Retinal pigment epithelial cell (primary cell): ENCODE data around the gene TSC22D4.
"Not testable (repeated sequence)": the region's sequence is repeated elsewhere in the genome, so short reads cannot be mapped to it uniquely, and the experiment has no call there.

Experiments
- DNase-seq: peaks from one replicate; pipeline ENCODE4 v3.0.0-alpha.2; 2010; ENCODE audit warnings: low read depth
- H3K4me3 ChIP-seq: 2 replicates; pipeline ENCODE4 v1.5.1; 2011; ENCODE audit warnings: mild to moderate bottlenecking, low read length, control low read depth, moderate library complexity
- TF ChIP-seq, protein P1 (sequence below): conservative IDR thresholded peaks from 2 replicates; pipeline ENCODE4 v1.5.1; 2011; ENCODE audit warnings: low read depth, low read length, control low read depth, inconsistent platforms

The TSC22D4 gene

DNA sequence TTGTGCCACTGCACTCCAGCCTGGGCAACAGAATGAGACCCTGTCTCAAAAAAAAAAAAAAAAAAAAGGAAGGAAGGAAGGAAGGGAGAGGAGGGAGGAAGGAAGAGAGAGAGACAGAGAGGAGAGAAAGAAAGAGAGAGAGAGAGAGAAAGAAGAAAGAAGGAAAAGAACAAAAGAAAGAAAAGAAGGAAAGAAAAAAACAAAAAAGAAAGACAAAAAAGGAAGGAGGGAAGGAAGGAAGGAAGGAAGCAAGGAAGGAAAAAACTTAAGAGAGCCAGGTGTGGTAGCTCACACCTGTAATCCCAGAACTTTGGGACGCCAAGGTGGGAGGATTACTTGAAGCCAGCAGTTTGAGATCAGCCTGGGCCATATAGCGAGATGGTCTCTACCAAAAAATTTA is 14.2 kb downstream of the TSC22D4 start:
- DNase-seq = no peak
- TF ChIP-seq, protein P1, sequence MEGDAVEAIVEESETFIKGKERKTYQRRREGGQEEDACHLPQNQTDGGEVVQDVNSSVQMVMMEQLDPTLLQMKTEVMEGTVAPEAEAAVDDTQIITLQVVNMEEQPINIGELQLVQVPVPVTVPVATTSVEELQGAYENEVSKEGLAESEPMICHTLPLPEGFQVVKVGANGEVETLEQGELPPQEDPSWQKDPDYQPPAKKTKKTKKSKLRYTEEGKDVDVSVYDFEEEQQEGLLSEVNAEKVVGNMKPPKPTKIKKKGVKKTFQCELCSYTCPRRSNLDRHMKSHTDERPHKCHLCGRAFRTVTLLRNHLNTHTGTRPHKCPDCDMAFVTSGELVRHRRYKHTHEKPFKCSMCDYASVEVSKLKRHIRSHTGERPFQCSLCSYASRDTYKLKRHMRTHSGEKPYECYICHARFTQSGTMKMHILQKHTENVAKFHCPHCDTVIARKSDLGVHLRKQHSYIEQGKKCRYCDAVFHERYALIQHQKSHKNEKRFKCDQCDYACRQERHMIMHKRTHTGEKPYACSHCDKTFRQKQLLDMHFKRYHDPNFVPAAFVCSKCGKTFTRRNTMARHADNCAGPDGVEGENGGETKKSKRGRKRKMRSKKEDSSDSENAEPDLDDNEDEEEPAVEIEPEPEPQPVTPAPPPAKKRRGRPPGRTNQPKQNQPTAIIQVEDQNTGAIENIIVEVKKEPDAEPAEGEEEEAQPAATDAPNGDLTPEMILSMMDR = no peak
- H3K4me3 ChIP-seq = no peak overlapping the region

DNA sequence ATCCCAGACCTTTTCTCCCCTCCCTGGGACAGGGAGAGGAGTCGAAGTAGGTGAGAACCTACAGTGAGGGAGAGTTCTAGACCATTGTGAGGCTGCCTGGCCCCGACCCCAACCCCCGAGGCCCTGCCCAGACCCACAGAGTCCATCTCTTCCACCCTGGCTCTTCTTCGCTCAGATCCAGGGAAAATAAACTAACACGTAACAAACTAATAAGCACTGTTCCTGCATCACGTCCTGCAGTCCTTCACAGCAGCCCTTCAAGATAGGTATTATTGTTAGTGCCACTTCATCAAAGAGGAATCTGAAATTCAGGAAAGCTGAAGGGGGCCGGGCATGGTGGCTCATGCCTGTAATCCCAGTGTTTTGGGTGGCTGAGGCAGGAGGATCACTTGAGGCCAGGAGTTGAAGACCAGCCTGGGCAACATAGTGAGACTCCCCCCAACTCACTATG is 14.8 kb downstream of the TSC22D4 start, which contains the start of gene SPACDR:
TSS of gene SPACDR (minus strand) at position 51 of the 451 bp plus-strand sequence. CDS start 235 bp downstream, outside the sequence.
- H3K4me3 ChIP-seq = no peak within 1 kb of the TSS
- TF ChIP-seq, protein P1 = no peak
- no peak for DNase-seq

DNA sequence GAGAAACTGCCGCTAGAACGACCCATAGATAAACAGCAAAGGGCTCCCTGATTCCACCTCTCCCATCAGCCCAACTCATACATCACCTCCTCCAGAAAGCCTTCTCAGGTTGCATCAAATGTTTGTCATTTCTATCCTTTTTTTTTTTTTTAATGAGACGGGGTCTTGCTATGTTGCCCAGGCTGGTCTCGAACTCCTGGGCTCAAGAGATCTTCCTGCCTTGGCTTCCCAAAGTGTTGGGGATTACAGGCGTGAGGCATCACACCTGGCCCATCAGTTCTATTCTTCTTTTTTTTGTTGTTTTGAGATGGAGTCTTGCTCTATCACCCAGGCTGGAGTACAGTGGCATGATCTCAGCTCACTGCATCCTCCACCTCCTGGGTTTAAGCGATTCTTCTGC is 22.0 kb downstream of the TSC22D4 start:
- TF ChIP-seq, protein P1 = no peak
- no peak for DNase-seq
- no peak overlapping the region for H3K4me3 ChIP-seq

DNA sequence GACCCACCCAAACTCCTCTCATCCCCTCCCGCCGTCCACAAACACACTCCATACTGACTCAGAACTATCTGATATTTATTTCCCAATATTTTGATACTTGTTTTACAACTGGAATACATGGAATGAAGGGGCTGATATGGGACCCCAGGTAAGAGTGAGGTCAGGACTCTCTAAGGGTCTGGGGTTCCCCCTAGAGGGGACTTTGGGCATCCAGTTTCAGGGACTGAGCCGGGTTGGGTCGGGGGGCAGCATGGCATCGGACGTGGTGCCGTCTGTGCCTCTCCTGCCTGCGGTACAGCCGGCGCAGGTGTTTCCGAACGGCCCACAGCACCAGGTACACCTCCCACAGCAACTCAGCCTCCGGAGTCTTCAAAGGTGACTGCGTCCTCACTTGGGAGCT is 22.5 kb downstream of the TSC22D4 start:
- TF ChIP-seq, protein P1 = no peak
- H3K4me3 ChIP-seq = no peak overlapping the region
- DNase-seq = no peak

DNA sequence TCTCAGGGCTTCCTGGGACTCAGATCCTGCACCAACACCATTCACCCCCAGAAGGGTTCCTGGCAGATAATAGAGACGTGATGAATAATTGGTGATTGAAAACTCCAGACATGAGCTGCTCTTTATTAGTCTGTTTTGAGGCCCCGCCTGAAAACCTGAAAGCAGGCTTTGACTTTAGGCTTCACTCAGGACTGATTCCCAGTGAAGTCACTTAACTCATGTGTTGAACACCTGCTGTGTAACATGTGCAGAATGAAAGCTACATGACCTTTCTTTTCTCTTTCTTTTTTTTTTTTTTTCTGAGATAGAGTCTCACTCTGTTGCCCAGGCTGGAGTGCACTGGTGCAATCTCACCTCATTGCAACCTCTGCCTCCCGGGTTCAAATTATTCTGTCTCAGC is 23.8 kb downstream of the TSC22D4 start:
- DNase-seq = no peak
- no peak overlapping the region for H3K4me3 ChIP-seq
- TF ChIP-seq, protein P1 = no peak

DNA sequence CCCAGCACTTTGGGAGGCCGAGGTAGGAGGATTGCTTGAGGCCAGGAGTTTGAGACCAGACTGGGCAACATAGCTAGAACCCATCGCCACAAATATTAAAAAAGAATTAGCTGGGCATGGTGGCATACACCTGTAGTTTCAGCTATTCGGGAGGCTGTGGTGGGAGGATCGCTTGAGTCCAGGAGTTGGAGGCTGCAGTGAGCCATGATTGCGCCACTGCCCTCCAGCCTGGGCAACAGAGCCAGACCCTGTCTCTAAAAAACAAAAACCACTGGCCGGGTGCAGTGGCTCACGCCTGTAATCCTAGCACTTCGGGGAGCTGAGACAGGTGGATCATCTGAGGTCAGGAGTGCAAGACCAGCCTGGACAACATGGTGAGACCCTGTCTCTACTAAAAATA is 25.2 kb downstream of the TSC22D4 start:
- H3K4me3 ChIP-seq, DNase-seq: not testable (repeated sequence)

DNA sequence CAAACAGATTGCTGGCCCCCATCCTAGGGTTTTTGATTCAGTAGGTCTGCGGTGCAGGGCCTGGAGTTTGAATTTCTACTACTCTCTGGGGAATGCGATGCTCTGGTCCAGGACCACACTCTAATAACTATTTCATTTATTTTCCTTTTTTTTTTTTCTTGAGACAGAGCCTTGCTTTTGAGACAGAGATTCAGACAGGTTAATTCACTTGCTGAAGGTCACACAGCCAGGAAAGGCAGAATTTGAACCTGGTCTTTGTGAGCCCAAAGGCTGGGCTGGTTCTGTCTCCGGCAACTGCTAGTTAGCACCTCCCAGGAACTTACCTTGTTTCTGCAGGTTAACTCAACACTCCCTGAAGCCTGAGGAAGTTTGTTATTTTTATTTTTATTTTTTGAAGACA is 26.5 kb downstream of the TSC22D4 start:
- DNase-seq = no peak
- H3K4me3 ChIP-seq = no peak overlapping the region
- TF ChIP-seq, protein P1 = no peak
